ENCODE results near the gene CACNA1C.

The CACNA1C gene

GRCh38 chr12:2264651-2265232 is 212.0 kb downstream of the CACNA1C start:
- DNase-seq (ENCODE audit: insufficient read length, low spot score): no peak
- FAIRE-seq: no peak
- TF ChIP-seq PAX5 (IDR thresholded peaks at IDR 0.05; ENCODE audit: insufficient read depth, low read length, severe bottlenecking): no peak
- TF ChIP-seq POLR2AphosphoS5 (IDR thresholded peaks at IDR 0.05; ENCODE audit: low read depth, low read length): no peak
- no peak for TF ChIP-seq POU2F2 (IDR thresholded peaks at IDR 0.05; ENCODE audit: low read depth, low read length)
- no peak for TF ChIP-seq SPI1 (IDR thresholded peaks at IDR 0.05; ENCODE audit: low read depth, low read length)
- TF ChIP-seq POLR2A (IDR thresholded peaks at IDR 0.05; ENCODE audit: low read depth, low read length): no peak
- TF ChIP-seq TAF1 (IDR thresholded peaks at IDR 0.05; ENCODE audit: low read depth, low read length): no peak

DNA sequence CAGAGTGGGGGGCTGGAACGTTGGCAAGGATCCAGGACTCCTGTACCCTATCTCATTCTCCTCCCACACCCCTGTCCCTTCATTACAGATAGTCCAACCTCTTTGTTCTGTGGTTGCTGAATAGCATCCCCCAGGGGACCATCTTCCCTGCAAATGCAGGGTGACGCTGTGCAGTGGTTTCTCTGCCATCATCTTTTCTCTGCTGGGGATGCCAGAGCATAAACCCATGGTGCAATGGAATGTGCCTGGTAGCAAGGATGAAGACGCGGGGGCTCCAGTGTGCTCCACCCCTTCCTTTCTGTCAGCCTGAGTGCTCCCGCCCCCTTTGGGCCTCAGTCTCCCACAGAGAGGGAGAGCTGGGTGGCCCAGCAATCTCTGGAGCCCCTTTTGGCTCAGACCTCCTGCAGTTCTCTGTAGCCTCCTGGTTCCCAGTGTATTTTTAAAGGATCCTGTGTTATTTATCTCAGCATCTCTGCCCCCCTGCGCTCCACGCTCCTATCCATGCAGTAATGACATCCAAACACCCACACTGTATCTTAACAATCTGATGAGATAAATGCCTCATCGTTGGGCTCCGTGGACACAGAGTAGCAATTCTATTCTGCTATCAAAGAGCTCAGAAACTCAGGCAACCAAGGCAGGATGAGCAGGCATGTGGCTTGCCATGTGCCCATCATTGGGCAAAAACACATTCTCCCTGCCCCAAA is 212.8 kb downstream of the CACNA1C start:
- FAIRE-seq: no peak
- no peak for DNase-seq (ENCODE audit: insufficient read length, low spot score)

DNA sequence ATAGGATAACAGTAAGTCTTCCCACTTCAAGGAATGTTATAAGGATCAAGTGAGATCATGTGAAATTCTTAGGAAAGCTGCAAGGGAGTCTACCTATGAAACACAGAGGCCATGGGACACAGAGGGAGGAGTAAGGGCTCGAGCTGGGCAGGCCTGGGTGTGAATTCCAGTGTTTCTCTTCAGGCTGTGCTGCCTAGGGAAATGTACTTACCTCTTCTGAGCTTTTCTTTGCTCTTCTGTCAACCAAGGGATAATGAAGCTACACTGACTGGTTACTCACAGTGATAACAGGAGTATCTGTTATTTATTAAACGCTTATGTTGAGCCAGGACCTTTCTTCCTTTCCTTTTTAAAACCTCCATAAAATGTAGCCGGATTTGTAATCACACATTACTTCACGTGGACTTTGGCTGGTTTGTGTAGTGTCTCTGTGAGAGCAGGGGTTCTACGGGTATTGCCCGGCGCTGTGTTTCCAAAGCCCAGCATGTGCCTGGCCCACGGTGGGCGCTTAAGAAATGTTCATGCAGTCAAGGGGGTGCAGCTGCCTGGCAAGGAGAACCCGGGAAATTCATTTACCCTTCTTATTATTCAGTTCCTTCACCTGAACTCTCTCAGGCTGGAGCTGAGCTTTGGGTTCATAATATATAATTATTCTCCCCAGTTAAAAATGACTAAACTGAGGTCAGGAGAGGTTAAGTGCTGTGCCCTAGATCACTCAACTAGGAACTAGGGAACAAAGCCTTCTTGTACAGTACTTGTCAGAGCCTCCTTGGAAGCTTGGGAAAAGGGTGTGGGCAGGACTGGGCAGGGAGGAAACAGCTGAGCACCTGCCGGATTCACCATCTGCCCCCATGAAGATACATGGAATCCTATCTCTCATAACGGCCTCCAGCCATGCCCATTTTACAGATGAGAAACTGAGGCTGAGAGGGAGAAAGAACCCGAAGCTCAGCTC is 214.2 kb downstream of the CACNA1C start:
- FAIRE-seq (no peak), DNase-seq (ENCODE audit: insufficient read length, low spot score) (no peak)
- TF ChIP-seq PAX5 (IDR thresholded peaks at IDR 0.05; ENCODE audit: insufficient read depth, low read length, severe bottlenecking) (no peak), TAF1 (IDR thresholded peaks at IDR 0.05; ENCODE audit: low read depth, low read length) (no peak), POLR2A (IDR thresholded peaks at IDR 0.05; ENCODE audit: low read depth, low read length) (no peak), SPI1 (IDR thresholded peaks at IDR 0.05; ENCODE audit: low read depth, low read length) (no peak), POU2F2 (IDR thresholded peaks at IDR 0.05; ENCODE audit: low read depth, low read length) (no peak), POLR2AphosphoS5 (IDR thresholded peaks at IDR 0.05; ENCODE audit: low read depth, low read length) (no peak)

More for the DNA sequence above, 212.8 kb downstream of the CACNA1C start:
- TF ChIP-seq TAF1 (IDR thresholded peaks at IDR 0.05; ENCODE audit: low read depth, low read length): no peak
- TF ChIP-seq POLR2AphosphoS5 (IDR thresholded peaks at IDR 0.05; ENCODE audit: low read depth, low read length): no peak
- no peak for TF ChIP-seq SPI1 (IDR thresholded peaks at IDR 0.05; ENCODE audit: low read depth, low read length)
- no peak for TF ChIP-seq POU2F2 (IDR thresholded peaks at IDR 0.05; ENCODE audit: low read depth, low read length)
- no peak for TF ChIP-seq PAX5 (IDR thresholded peaks at IDR 0.05; ENCODE audit: insufficient read depth, low read length, severe bottlenecking)
- no peak for TF ChIP-seq POLR2A (IDR thresholded peaks at IDR 0.05; ENCODE audit: low read depth, low read length)

DNA sequence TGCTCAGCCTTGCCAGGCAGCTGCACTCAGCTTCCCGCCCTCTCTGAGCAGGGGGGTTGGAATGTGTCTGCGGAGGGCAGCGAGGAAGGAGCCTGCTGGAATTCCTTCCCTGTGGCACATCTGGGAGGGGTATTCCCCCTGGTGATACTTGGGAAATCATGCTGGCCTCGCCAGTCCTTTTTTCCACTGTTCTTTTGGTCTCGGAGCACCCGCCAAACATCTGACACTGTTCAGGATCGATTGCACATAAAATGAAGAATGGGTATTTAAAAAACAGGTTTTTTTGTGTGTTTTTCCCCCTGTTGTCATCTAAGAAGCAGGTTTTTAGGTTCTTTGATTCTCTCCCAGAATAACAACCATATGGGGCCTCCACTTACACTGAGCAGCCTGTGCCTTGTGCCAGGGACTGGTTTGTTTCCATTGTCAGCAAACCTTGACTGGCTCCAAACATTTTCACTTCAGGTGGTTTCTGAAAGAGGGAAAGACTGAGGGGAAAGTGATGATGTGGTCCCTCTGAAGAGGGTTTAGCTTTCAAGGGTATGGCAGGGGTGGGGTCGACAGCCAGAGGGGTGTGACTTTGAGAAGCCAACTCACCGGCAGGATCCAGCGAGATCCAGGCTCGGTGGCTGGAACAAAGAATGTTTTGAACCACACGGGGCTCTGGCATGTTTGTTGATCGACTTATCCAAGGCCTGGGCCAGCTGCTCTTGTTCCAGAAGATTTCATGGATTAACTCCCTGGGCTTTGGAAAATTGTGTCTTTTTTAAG is 215.1 kb downstream of the CACNA1C start:
- no peak for FAIRE-seq
- DNase-seq (ENCODE audit: insufficient read length, low spot score): no peak

GRCh38 chr12:2268471-2269286 is 215.9 kb downstream of the CACNA1C start:
- no peak for TF ChIP-seq SPI1 (IDR thresholded peaks at IDR 0.05; ENCODE audit: low read depth, low read length)
- no peak for TF ChIP-seq POU2F2 (IDR thresholded peaks at IDR 0.05; ENCODE audit: low read depth, low read length)
- TF ChIP-seq POLR2A (IDR thresholded peaks at IDR 0.05; ENCODE audit: low read depth, low read length): no peak
- TF ChIP-seq PAX5 (IDR thresholded peaks at IDR 0.05; ENCODE audit: insufficient read depth, low read length, severe bottlenecking): no peak
- TF ChIP-seq TAF1 (IDR thresholded peaks at IDR 0.05; ENCODE audit: low read depth, low read length): no peak
- TF ChIP-seq POLR2AphosphoS5 (IDR thresholded peaks at IDR 0.05; ENCODE audit: low read depth, low read length): no peak
- DNase-seq (ENCODE audit: insufficient read length, low spot score) (no peak), FAIRE-seq (no peak)

More for the DNA sequence above, 215.1 kb downstream of the CACNA1C start:
- TF ChIP-seq SPI1 (IDR thresholded peaks at IDR 0.05; ENCODE audit: low read depth, low read length): no peak
- no peak for TF ChIP-seq TAF1 (IDR thresholded peaks at IDR 0.05; ENCODE audit: low read depth, low read length)
- TF ChIP-seq PAX5 (IDR thresholded peaks at IDR 0.05; ENCODE audit: insufficient read depth, low read length, severe bottlenecking): no peak
- TF ChIP-seq POU2F2 (IDR thresholded peaks at IDR 0.05; ENCODE audit: low read depth, low read length): no peak
- TF ChIP-seq POLR2AphosphoS5 (IDR thresholded peaks at IDR 0.05; ENCODE audit: low read depth, low read length): no peak
- no peak for TF ChIP-seq POLR2A (IDR thresholded peaks at IDR 0.05; ENCODE audit: low read depth, low read length)

GRCh38 chr12:2270846-2271245 is 218.1 kb downstream of the CACNA1C start:
- no peak for FAIRE-seq
- DNase-seq (ENCODE audit: insufficient read length, low spot score): no peak
- TF ChIP-seq POLR2AphosphoS5 (IDR thresholded peaks at IDR 0.05; ENCODE audit: low read depth, low read length) (no peak), PAX5 (IDR thresholded peaks at IDR 0.05; ENCODE audit: insufficient read depth, low read length, severe bottlenecking) (no peak), POLR2A (IDR thresholded peaks at IDR 0.05; ENCODE audit: low read depth, low read length) (no peak)

- no peak for FAIRE-seq
- DNase-seq (ENCODE audit: insufficient read length, low spot score): no peak
- TF ChIP-seq POLR2AphosphoS5 (IDR thresholded peaks at IDR 0.05; ENCODE audit: low read depth, low read length): no peak
- no peak for TF ChIP-seq SPI1 (IDR thresholded peaks at IDR 0.05; ENCODE audit: low read depth, low read length)
- no peak for TF ChIP-seq PAX5 (IDR thresholded peaks at IDR 0.05; ENCODE audit: insufficient read depth, low read length, severe bottlenecking)
- no peak for TF ChIP-seq POLR2A (IDR thresholded peaks at IDR 0.05; ENCODE audit: low read depth, low read length)
- TF ChIP-seq TAF1 (IDR thresholded peaks at IDR 0.05; ENCODE audit: low read depth, low read length): no peak
- no peak for TF ChIP-seq POU2F2 (IDR thresholded peaks at IDR 0.05; ENCODE audit: low read depth, low read length)
These were observed 219.2 kb downstream of the CACNA1C start for GRCh38 chr12:2271961-2272360.

DNA sequence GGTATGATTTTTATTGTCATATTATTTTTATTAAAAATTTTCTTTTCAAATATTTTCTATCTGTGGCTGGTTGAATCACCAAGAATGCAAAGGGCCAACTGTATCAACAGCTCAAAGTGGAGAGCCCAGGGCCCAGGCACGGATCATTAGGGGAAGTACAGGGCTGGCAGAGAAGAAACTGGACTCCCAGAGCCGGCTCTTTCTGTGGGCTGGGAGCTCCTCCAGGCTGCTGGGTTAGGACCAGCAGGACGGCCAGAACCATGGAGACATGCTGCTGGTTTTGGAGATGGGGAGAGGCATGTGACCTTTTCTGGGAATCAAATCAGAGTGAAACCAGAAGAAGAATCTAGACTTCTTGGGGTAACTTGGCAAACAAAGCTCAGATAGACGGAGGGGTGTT is 220.5 kb downstream of the CACNA1C start:
- no peak for DNase-seq (ENCODE audit: insufficient read length, low spot score)
- FAIRE-seq: no peak
- TF ChIP-seq PAX5 (IDR thresholded peaks at IDR 0.05; ENCODE audit: insufficient read depth, low read length, severe bottlenecking) (no peak), POU2F2 (IDR thresholded peaks at IDR 0.05; ENCODE audit: low read depth, low read length) (no peak), POLR2A (IDR thresholded peaks at IDR 0.05; ENCODE audit: low read depth, low read length) (no peak), TAF1 (IDR thresholded peaks at IDR 0.05; ENCODE audit: low read depth, low read length) (no peak), SPI1 (IDR thresholded peaks at IDR 0.05; ENCODE audit: low read depth, low read length) (no peak), POLR2AphosphoS5 (IDR thresholded peaks at IDR 0.05; ENCODE audit: low read depth, low read length) (no peak)

Measured in GM12891 (cell line).